H1 (cell line): ENCODE data around the gene CD300LG. TPM values are rescaled to one million over a fixed set of nuclear protein-coding genes. Genes with fewer than 3 reads are reported as not detected.

Experiments used
- BCL11A ChIP-seq, 2 experiments: IDR thresholded peaks; one replicate each; pipeline ENCODE4 v1.6.1; 2011; ENCODE audit warnings: low read depth in 2 of 2, low read length in 2 of 2, mild to moderate bottlenecking in 2 of 2
- EGR1 ChIP-seq: IDR thresholded peaks from 2 replicates; pipeline ENCODE4 v1.6.1; 2011; ENCODE audit warnings: low read depth, low read length, borderline replicate concordance
- HDAC2 ChIP-seq, 2 experiments: fragments of 300-600 bp in 1 of 2; sonication (generic) in 1 of 2; IDR thresholded peaks; 2 replicates each; pipeline ENCODE4 v1.6.1; 2011 to 2012; ENCODE audit warnings: low read depth in 2 of 2, low read length in 2 of 2, mild to moderate bottlenecking in 2 of 2, moderate library complexity in 2 of 2, borderline replicate concordance in 1 of 2, inconsistent platforms in 1 of 2
- POU5F1 ChIP-seq: IDR thresholded peaks from 2 replicates; pipeline ENCODE4 v1.6.1; 2011; ENCODE audit warnings: low read depth, mild to moderate bottlenecking, low read length, moderate library complexity
- YY1 ChIP-seq: IDR thresholded peaks from 2 replicates; pipeline ENCODE4 v1.6.1; 2011; ENCODE audit warnings: low read depth, mild to moderate bottlenecking, low read length
- polyA plus RNA-seq, 7 experiments: library from polyadenylated mRNA; depleted of rRNA in 3 of 7; stranded (reverse) in 5 of 7; unstranded in 2 of 7; fragments of >200 nt in 5 of 7; fragments of 200-250 nt in 2 of 7; gene quantifications; 1 replicate in 5 of 7; 2 replicates in 1 of 7; 4 replicates in 1 of 7; pipeline versions ENCODE4 v1.2.1 to v1.2.3, GENCODE V29; 2011 to 2013; ENCODE audit warnings: missing spikeins in 2 of 7, mixed read lengths in 2 of 7
- total RNA-seq: library from RNA; stranded (reverse); fragmentation: NEBNext Ultra II Directional; extraction: Animal tissue kit (Norgen Biotek cat#: 25700); gene quantifications from 2 replicates; pipeline ENCODE4 v1.2.1, GENCODE V29; 2021
- TF ChIP-seq, protein P1 (sequence below), 3 experiments: IDR thresholded peaks; 1 replicate in 2 of 3; 2 replicates in 1 of 3; pipeline versions ENCODE4 v1.5.1 to v1.6.1; 2011; ENCODE audit warnings: low read length in 3 of 3, mild to moderate bottlenecking in 3 of 3, inconsistent platforms in 2 of 3, low read depth in 1 of 3, moderate library complexity in 1 of 3; ENCODE audit not compliant: insufficient read depth in 1 of 3; ENCODE audit errors: control extremely low read depth in 1 of 3
- TF ChIP-seq, protein P2 (sequence below): IDR thresholded peaks from 2 replicates; pipeline ENCODE4 v1.6.1; 2012; ENCODE audit warnings: inconsistent platforms

Gene CD300LG
- total and polyA plus RNA-seq, 2 of the 8 experiments (the other 6 are each of a cell fraction or from before 2014, with no cell fraction given), result 0.06 TPM; not detected in 1

DNA sequence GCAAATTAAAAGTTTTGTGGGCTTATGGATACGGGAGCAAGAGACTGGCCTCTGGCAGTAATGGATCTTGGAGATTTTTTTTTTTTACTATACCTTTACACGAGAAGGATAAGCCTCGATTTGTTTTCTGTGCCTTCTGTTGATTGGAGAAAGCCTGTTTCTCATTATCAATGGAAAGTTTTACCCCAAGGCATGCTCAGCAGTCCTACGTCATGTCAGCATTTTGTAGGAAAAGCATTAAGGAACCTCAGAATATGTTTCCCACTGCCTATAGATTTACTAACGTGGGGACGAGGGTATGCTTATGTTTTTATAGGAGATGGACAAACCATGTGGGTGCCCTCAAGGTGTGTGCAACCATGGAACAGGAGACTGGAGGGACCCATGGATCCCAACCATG is 26.8 kb downstream of the CD300LG start (continued):
- TF ChIP-seq, protein P1, sequence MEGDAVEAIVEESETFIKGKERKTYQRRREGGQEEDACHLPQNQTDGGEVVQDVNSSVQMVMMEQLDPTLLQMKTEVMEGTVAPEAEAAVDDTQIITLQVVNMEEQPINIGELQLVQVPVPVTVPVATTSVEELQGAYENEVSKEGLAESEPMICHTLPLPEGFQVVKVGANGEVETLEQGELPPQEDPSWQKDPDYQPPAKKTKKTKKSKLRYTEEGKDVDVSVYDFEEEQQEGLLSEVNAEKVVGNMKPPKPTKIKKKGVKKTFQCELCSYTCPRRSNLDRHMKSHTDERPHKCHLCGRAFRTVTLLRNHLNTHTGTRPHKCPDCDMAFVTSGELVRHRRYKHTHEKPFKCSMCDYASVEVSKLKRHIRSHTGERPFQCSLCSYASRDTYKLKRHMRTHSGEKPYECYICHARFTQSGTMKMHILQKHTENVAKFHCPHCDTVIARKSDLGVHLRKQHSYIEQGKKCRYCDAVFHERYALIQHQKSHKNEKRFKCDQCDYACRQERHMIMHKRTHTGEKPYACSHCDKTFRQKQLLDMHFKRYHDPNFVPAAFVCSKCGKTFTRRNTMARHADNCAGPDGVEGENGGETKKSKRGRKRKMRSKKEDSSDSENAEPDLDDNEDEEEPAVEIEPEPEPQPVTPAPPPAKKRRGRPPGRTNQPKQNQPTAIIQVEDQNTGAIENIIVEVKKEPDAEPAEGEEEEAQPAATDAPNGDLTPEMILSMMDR (IDR thresholded peaks at IDR 0.05; ENCODE audit: control extremely low read depth in 1 of 3, insufficient read depth in 1 of 3, low read depth in 1 of 3, low read length in 3 of 3), result no peak
- TF ChIP-seq, protein P2, sequence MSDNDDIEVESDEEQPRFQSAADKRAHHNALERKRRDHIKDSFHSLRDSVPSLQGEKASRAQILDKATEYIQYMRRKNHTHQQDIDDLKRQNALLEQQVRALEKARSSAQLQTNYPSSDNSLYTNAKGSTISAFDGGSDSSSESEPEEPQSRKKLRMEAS, result no peak
- TF ChIP-seq HDAC2 (IDR thresholded peaks at IDR 0.05; ENCODE audit: borderline replicate concordance in 1 of 2, low read depth in 2 of 2, low read length in 2 of 2) (no peak), EGR1 (no peak), POU5F1 (no peak), BCL11A (IDR thresholded peaks at IDR 0.05; ENCODE audit: low read depth in 2 of 2, low read length in 2 of 2) (no peak), YY1 (no peak)
